Fibroblast of mammary gland (primary cell): ENCODE results near the gene TTYH3.

Experiments
- DNase-seq: peaks from one replicate; pipeline ENCODE4 v3.0.0-alpha.2; 2010; ENCODE audit warnings: low read depth
- H3K4me3 ChIP-seq: 2 replicates; pipeline ENCODE4 v1.5.1; 2011; ENCODE audit warnings: low read depth, mild to moderate bottlenecking, low read length, moderate library complexity; ENCODE audit not compliant: control insufficient read depth
- TF ChIP-seq, protein P1 (sequence below): conservative IDR thresholded peaks from 2 replicates; pipeline ENCODE4 v1.5.1; 2011; ENCODE audit warnings: low read depth, low read length, inconsistent platforms; ENCODE audit not compliant: control insufficient read depth, insufficient read depth

Gene TTYH3

DNA sequence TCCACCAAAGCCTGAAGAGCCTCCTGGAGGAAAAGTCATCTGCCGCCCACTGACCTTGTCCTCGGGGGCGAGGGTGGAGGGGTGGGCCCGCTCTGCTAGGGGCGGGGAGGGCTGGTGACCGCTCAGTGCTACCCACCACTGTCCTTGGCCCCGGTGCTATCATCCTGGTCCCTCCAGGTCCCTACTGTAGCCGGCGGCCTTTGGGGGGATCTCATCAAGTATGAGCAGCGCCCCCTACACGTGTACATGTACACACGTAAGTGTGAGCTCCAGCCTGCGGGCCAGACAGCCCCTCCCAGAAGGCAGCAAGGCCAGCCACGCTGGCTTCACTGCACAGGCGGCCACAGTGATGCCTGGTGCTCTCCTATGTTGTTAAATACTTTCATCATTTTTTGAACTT is 19.6 kb downstream of the TTYH3 start:
- H3K4me3 ChIP-seq = no peak overlapping the region
- TF ChIP-seq, protein P1, sequence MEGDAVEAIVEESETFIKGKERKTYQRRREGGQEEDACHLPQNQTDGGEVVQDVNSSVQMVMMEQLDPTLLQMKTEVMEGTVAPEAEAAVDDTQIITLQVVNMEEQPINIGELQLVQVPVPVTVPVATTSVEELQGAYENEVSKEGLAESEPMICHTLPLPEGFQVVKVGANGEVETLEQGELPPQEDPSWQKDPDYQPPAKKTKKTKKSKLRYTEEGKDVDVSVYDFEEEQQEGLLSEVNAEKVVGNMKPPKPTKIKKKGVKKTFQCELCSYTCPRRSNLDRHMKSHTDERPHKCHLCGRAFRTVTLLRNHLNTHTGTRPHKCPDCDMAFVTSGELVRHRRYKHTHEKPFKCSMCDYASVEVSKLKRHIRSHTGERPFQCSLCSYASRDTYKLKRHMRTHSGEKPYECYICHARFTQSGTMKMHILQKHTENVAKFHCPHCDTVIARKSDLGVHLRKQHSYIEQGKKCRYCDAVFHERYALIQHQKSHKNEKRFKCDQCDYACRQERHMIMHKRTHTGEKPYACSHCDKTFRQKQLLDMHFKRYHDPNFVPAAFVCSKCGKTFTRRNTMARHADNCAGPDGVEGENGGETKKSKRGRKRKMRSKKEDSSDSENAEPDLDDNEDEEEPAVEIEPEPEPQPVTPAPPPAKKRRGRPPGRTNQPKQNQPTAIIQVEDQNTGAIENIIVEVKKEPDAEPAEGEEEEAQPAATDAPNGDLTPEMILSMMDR = peak; percentile 20
- DNase-seq = peak; percentile 40

DNA sequence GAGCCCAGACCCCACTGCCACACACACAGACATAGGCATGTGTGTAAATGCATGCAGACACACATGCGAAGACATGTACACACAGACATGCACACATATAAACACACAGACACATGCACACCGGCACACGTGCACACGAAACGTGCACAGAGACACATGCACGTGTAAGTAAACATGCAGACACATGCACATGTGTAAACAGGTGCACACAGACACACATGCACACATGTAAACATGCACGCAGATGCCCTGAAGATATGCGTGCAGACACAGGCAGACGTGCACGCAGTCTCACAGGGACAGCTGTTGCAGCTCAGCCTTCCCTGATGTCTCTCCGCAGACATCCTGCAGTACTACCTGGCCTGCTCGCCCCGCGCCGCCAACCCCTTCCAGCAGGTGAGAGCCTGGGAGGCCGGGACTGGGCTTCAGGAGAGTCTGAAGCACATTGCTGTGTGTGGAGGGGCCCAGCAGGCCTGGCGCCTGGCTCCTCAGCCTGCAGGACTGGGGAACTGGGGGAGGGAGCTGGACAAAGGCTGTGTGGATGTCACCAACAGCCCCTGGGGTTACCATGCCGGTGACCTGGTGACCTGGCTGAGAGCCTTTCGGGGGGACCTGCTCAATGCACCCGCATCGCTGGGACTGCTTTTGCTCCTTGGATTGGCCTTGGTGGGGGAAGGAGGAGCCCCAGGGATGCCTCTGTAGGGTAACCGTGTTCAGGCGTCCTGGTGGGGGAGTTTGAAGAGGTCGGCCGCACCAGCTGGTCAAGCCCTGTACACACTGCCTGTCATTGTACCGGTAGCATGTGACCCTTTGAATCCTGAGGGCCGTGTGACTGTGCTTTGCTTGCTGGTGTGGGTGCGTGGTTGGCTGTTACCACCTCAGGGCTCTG is 20.3 kb downstream of the TTYH3 start:
- no peak overlapping the region for H3K4me3 ChIP-seq
- no peak for DNase-seq
- TF ChIP-seq, protein P1 = no peak

DNA sequence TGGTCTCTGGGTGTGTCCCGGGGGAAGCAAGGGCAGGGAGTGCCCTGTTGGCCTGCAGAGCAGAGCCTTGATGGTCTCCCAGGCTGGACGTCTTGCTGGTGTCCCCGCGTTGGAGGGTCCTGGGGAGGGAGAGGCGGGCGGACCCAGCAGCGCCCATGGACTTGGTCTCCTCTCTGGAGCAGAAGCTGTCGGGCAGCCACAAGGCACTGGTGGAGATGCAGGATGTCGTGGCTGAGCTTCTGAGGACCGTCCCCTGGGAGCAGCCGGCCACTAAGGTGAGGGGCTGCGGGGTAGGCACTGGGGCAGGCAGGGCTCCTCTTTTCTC is 20.9 kb downstream of the TTYH3 start:
- no peak for DNase-seq
- no peak overlapping the region for H3K4me3 ChIP-seq
- TF ChIP-seq, protein P1 = no peak

DNA sequence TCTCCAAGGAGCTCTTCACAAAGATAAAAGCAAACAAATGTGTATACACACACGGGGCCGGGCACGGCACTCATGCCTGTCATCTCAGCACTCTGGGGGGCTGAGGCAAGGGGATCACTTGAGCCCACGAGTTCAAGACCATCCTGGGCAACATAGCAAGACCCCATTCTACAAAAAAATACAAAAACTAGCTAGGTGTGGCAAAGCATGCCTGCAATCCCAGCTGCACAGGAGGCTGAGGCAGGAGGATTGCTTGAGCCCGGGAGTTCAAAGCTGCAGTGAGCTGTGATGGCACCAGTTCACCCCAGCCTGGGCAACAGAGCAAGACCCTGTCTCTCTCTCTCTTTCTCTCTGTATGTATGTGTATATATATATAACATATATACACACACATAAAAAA is 22.3 kb downstream of the TTYH3 start:
- DNase-seq = no peak

DNA sequence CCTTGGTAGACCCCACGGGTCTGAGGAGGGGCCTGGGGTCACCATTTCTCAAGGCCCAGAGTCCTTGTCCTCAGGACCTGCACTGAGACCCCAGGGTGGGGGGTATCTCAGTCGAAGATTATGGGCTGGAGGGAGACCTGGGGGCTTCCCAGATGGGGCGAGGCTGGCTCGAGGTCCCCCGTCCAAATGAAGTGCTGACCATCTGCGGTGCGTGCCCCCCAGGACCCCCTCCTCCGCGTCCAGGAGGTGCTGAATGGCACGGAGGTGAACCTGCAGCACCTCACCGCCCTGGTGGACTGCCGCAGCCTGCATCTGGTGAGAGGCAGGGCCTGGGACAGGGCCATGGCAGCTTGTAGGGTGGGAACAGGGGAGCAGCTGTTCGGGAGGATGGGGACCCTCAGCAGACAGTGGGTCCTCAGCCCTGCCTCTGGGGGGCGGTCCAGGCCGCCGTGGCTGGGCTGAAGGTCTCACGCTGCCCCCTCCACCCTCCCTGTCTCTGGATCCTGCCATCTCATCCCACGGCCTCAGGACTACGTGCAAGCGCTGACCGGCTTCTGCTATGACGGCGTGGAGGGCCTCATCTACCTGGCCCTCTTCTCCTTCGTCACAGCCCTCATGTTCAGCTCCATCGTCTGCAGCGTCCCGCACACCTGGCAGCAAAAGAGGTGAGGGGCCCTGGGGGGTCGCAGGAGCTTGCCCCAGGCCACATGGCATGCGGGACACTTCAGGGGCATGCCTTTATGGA is 24.3 kb downstream of the TTYH3 start:
- TF ChIP-seq, protein P1 = no peak
- H3K4me3 ChIP-seq = no peak overlapping the region
- DNase-seq = no peak

More for the DNA sequence above, 22.3 kb downstream of the TTYH3 start:
- TF ChIP-seq, protein P1 = no peak
- H3K4me3 ChIP-seq = no peak overlapping the region

DNA sequence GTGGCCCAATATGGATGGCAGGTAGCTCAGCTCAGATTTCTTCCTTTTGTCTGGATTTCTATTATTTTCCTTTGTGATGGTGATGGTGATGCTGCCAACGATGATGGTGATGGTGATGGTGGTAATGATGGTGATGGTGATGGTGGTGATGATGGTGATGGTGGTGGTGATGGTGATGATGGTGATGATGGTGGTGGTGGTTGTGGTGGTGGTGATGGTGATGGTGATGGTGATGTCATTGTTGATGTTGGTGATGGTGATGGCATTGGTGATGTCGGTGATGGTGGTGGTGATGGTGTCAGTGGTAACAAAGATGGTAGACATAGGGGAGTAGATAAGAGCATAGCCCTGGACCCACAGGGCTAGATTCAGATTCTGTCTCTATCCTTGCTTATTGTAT is 25.4 kb downstream of the TTYH3 start:
- TF ChIP-seq, protein P1 = no peak
- no peak for DNase-seq
- no peak overlapping the region for H3K4me3 ChIP-seq
